SH-SY5Y (cell line): ENCODE results near the gene NPTX2.
A peak's percentile ranks its signal among the peaks of the same experiment; 100 is the strongest.

Source experiments
- GATA2 ChIP-seq: IDR thresholded peaks from 2 replicates; pipeline ENCODE4 v1.6.1; 2011; ENCODE audit warnings: mild to moderate bottlenecking, low read depth, low read length
- GATA3 ChIP-seq: IDR thresholded peaks from 2 replicates; pipeline ENCODE4 v1.6.1; 2011; ENCODE audit warnings: low read depth, mild to moderate bottlenecking, low read length, moderate library complexity

- TF ChIP-seq GATA2 (0 out of 2 replicates have a peak, but pooled peaks have one; percentile 32), GATA3 (no peak)
Observed at GRCh38 chr7:98567991-98568390, 49.1 kb upstream of the NPTX2 start.
